Activated T-cell treated with anti-CD3 and anti-CD28 coated beads, Interleukin-2, amount 50 U/mL, for 48 hours (primary cell): ENCODE data around the gene EXOSC7.
"Not testable (repeated sequence)": the region's sequence is repeated elsewhere in the genome, so short reads cannot be mapped to it uniquely, and the experiment has no call there.

ENCODE experiments used
- DNase-seq, 2 experiments: peaks; one replicate each; pipeline ENCODE4 v3.0.0-alpha.2; 2020

Gene EXOSC7

DNA sequence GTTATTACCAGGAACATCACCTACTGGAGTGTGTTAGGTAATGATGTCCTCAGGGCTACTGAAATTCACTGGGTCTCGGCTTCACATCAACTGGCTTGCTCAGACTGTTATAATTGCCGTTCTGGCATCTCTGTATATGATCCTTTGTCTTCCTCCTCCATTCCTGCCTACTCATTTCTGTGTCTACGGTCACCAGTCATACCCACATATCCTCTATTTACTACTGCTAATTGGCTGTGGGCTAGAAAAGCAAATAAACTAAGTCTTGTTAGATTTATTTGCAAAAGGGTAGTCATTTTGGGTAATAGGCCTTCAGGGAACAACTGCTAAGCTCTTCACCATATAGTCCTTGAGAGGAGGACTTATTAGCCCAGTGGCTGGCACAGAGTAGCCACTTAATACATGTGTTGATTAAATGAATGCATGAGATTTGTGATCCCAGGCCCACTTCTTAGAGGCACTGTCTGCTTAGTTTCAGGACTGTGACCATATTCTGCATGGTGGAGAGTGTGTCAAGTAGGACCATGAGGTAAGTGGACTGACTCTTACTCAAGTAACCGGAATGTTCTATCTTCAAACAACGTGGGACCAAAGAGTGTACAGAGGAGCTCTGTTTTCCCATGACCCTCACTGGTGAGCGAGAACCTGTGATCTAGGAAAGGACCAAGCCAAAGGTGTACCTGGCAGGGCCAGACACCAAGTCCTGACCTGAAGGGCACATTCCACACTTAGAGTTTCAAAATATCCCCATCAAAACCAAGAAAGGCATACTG, 13.2 kb upstream of the EXOSC7 start:
- DNase-seq = no peak

GRCh38 chr3:44963571-44964325, 12.3 kb upstream of the EXOSC7 start:
- DNase-seq = no peak

DNA sequence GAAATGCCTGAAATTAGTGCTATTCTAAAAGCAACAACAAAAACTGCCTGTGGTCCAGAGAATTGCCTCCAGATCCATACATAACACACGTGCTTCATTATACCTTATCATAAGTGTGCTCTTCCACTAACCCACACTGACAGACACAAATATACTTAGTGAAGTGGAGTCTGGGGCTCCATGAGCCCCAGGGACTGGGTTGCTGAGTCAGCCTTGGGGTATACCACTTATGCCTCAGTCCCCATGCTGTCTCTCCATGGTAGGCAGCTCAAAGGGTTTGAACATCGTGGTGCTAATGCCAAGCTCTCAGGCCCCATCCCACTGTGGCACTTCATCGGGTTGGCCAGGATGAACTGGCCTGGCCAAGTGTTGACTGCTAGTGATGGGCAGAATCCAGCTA, 10.9 kb upstream of the EXOSC7 start:
- no peak for DNase-seq

DNA sequence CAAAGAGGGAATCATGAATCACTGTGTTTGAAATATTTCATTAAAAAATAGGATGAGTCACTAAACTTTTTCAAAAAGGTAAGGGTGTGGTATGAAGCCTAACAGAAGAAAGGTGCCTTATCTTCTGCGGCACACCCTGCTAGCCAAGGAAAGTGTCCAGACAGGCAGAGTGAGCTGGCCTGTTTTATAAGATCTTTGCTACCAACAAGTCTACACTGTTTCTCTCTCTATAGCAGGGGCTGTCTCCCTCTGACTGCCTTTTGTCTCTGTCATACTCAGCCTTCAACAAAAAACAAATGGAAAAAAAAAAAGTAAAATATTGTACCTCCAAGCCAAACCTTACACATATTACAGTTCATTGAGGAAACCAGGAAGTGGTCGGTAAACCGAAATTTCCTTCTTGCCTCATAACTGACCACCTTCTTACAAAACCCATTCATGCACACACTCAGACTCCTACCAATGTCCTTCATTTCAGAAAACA, 9.2 kb upstream of the EXOSC7 start:
- no peak for DNase-seq

GRCh38 chr3:44968447-44968858, 7.6 kb upstream of the EXOSC7 start:
- DNase-seq = no peak

DNA sequence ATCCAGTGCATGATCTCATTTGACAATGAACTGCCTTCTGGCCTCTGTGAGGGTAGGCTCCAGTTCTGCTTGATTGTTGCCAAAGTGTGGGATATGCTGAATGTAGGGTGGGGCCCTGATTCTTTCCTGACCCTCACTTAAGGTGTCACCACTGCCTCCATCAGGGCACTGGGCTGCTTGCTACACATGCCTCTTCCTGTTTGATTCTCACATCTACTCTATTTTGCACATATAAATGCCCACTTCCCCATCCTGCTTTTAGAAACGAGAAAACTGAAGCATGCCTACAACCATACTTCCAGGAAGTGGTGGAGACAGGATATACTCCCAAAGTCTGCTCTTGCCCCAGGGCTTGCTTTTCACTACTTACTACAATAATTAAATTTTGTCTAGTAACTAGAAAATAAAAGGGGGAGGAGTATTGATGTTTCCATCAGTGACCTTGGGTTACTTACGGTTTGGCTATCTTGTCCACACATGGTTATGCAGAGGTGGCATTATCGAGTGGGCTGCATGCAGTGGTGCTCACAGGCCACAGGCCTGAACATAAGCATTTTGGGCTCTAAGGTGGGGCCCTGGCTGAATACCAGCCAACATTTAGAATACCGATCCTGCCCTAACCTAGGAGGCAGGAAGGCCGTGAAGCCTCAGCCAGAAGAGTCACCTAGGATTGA, 6.8 kb upstream of the EXOSC7 start:
- no peak for DNase-seq

GRCh38 chr3:44969828-44970179, 6.2 kb upstream of the EXOSC7 start:
- no peak for DNase-seq

- no peak for DNase-seq
These were observed 5.0 kb upstream of the EXOSC7 start for GRCh38 chr3:44970926-44971490.

DNA sequence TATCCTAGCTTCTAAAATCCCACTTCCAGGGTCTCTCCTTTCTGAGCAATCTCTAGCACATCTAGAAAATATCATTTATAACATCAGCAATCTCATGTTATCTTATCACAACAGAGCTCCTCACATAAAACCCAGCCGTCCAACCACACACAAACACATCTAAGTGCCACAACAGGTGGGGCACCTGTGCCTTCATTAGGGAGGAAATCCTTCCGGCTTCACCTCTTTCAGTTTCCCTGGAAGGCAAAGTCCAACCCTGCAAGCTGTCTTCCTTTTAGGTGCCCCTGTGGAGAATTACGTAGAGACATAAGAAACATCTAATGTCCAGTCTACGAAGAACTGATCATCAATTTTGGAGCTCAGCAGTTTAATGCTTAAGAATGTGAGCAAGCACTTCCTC, 1.6 kb upstream of the EXOSC7 start:
- DNase-seq = no peak

DNA sequence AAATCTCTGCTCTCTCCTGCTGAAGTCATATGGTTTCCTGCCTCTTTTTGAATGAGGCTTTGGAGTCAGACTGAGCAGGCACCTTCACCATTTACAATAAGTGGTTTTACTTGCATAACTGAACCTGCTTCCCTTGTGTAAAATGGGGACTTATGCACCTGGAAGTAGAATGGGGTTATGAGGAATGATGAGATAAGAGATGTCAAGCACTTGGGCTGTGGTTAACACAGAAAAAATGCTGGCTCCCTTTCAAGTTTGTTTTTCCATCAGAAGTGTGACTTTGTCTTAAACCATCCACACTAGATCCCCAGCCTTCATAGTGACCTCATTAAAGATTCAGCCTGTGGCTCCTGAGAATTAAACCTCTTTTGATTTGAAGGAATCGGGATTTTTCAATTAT, 5.2 kb downstream of the EXOSC7 start:
- DNase-seq = no peak

DNA sequence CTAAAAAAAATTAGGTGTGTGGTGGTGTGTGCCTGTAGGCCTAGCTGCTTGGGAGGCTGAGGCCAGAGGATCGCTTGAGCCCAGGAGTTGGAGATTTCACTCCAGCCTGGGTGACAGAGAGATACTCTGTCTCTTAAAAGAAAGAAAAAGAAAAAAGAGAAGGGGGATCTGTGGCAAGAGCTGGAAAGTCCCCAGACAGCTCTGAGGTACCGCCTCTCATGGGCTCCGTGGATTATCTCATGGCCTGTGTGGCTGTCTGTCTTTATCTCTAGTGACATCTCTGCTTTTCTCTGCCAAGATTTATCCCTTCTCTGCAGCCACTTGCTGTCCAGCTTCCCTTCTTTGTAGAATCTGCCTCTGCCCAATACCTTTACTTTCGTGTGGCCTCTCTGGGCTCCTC, 5.7 kb downstream of the EXOSC7 start:
- no peak for DNase-seq

DNA sequence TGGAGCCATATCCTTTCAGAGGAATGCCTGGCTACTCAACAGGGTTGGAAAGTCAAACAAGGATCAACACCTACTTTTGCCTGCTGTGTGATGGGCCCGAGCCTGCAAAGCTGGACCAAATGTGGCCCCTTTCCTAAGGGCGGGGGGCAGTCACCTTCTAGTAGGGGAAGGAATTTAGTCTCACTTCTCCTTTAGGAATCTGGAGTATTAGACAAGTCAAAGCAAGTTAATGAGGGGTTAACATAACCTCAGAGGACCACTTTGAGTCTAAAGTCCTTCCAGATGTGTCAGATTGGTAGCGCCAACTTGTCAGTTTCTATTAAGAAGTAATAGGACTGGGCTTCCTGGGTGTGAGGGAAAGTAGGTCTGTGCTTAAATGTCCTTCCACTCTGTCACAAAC, 6.8 kb downstream of the EXOSC7 start:
- DNase-seq = no peak

DNA sequence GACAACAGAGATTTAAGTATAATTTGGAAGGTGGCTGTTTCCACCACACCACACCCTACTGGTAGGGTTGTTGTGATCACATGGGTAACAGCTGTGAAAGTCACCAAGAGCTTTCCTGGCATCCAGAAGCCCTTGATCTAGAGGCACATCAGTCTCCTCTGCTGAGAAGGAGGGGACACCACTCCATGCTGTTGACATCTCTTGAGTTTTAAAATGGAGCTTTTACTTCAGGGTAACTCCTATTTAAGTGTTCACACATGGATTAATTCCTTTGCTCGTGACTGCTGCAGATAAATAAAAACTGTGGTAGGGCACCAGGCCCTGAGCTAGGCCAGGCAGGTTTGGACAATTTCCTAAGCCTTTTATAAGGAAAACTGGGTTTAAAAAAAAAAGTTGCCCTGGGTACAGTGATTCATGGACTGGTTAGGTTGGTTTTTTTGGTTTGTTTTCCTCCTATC, 7.5 kb downstream of the EXOSC7 start:
- no peak for DNase-seq

DNA sequence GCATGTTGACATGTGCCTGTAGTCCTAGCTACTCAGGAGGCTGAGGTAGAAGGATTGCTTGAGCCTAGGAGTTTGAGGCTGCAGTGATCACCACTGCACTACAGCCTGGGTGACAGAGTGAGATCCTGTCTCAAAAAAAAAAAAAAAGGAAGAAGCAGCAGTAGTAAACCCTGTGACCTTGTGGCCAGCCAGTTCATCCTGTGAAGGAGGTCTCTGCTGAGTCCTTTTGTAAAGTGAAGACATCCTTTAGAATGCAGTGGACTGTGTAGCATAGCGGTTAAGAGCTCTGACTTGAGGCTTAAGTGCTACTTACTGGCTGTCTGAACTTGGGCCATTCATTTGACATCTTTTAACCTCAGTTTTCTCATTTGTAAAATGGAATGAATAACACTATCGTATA, 8.3 kb downstream of the EXOSC7 start:
- DNase-seq = no peak

GRCh38 chr3:44986330-44986729, 10.3 kb downstream of the EXOSC7 start:
- not testable (repeated sequence) for DNase-seq

DNA sequence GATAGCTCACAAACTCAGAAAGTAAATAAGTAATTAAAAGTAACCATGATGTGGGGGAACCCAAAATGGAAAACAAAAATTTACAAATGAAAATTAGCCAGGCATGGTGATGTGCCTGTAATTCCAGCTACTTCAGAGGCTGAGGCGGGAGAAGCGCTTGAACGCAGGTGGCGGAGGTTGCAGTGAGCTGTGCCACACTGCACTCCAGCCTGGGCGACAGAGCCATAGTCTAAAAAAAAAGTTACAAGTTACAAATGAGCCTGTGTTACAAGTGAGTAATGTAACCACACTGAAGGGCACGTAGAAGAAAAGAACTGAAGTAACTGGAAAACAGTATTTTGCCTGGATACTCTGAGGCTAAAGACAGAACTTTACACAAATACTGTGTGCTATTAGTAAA, 11.3 kb downstream of the EXOSC7 start:
- DNase-seq = no peak

DNA sequence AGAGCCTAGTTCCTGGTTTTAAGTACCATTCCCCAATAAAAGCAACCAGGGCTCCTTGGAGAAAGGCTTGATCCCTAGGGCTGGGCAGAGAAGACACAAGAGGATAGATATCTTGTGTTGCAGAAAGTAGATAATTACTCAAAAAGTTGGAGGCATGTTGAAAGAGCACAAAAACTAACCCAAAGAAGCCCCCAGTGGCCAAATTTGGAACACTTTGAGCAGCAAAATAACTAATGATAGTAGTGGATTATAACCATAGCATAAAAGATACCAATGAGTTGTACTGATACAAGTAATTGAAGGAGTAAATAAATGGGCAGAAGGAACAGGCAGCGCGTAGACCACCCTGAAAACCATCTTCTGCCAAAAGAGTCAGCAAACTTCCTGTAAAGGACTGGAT, 12.0 kb downstream of the EXOSC7 start:
- no peak for DNase-seq

GRCh38 chr3:44989141-44989540, 13.1 kb downstream of the EXOSC7 start:
- no peak for DNase-seq

GRCh38 chr3:44989636-44990373, 13.8 kb downstream of the EXOSC7 start:
- no peak for DNase-seq

DNA sequence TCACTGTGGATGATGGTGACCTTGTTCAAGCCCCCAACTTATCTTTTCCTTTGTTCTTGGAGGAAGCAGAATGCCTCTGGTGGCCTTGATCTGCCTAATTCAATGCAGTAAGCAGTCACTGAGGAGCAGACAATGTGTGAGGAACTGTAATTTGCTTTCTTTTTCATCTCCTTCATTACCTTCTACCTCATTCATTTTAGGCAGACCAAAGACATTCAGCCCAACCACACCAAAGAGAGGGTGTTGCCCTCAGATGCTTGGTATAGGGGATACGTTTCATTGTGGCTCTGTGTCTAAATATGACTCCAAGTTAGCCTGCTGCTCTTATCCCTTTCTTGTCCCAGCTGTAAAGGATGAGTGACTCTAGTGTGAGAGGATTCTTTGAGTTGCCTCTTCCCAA, 15.3 kb downstream of the EXOSC7 start:
- no peak for DNase-seq

GRCh38 chr3:44992555-44993470, 16.8 kb downstream of the EXOSC7 start:
- peak in 1 of 2 experiments; percentile 46 for DNase-seq
